ENCODE results near the gene CACNB2. TPM values are rescaled to one million over a fixed set of nuclear protein-coding genes. Genes with fewer than 3 reads are reported as not detected.
"Not testable (repeated sequence)": the region's sequence is repeated elsewhere in the genome, so short reads cannot be mapped to it uniquely, and the experiment has no call there.

Gene CACNB2
- total and polyA plus RNA-seq, 10 of the 15 experiments (the other 5 are each of a cell fraction or from before 2014, with no cell fraction given), result 0.62 to 8.1 (median 1.2) TPM

DNA sequence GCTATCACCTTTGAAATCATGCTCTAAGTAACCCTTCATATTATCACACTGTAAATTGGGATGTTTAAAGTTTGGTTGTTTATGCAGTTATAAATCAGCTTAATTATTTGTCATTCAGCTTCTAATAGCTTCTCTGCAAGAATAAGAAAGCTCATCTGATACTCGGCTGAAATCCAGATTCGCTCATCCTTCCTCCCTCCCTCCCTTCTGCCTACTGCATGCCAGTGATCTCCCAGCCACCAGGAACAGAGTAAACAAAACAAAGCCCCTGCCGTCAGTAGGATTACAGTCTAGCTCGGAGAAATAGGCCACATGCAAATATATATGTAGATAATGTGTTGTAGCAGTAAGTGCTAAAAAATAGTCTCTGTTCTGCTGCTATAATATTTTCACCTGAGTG is 299.4 kb downstream of the CACNB2 start (continued):
- TF ChIP-seq, protein P1, sequence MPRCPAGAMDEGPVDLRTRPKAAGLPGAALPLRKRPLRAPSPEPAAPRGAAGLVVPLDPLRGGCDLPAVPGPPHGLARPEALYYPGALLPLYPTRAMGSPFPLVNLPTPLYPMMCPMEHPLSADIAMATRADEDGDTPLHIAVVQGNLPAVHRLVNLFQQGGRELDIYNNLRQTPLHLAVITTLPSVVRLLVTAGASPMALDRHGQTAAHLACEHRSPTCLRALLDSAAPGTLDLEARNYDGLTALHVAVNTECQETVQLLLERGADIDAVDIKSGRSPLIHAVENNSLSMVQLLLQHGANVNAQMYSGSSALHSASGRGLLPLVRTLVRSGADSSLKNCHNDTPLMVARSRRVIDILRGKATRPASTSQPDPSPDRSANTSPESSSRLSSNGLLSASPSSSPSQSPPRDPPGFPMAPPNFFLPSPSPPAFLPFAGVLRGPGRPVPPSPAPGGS (IDR thresholded peaks at IDR 0.05; ENCODE audit: borderline replicate concordance, insufficient read depth, low read depth, low read length, poor library complexity, severe bottlenecking), result no peak
- TF ChIP-seq ZSCAN29 (IDR thresholded peaks at IDR 0.05), result no peak

DNA sequence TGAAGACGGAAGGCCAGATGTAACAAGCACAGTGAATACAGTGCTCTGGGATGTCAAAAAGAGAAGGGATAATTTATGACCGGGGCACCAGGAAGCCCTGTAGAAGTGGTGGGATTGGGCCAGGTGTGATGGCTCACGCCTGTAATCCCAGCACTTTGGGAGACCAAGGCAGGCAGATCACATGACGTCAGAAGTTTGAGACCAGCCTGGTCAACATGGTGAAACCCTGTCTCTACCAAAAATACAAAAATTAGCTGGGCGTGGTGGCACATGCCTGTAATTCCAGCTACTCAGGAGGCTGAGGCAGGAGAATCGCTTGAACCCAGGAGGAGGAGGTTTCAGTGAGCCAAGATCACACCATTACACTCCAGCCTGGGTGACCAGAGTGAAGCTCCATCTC is 305.4 kb downstream of the CACNB2 start:
- POLR2A ChIA-PET, result interaction anchor here (1.2 to 2.1 kb wide), 3 partner anchors 11 to 44 kb away, joined by 5 to 8 read pairs (median 5); no protein-coding TSS in a partner anchor
- ATAC-seq, result not testable (repeated sequence)

More for the DNA sequence above, 305.4 kb downstream of the CACNB2 start:
- ChIA-PET SMC1A (ENCODE audit: uncharacterized antibody, unreplicated experiment) (interaction anchor here (0.8 to 5.1 kb wide), 10 partner anchors 10 to 48 kb away, joined by 3 to 65 read pairs (median 4); no protein-coding TSS in a partner anchor), RAD21 (ENCODE audit: unreplicated experiment) (interaction anchor here (0.9 to 1.2 kb wide), 2 partner anchors 56 to 132 kb away, joined by 3 to 4 read pairs; no protein-coding TSS in a partner anchor), CTCF (interaction anchor here (0.8 to 1.2 kb wide), 2 partner anchors 11 to 20 kb away, joined by 3 to 4 read pairs; no protein-coding TSS in a partner anchor)
- H3K27ac ChIP-seq (ENCODE audit: control insufficient read depth, insufficient read depth); H2AFZ ChIP-seq (ENCODE audit: control insufficient read depth, low read depth, low read length); H3K36me3 ChIP-seq (ENCODE audit: control insufficient read depth in 2 of 2, insufficient read depth in 2 of 2, low read length in 1 of 2); BruUV-seq (replicated peaks); H4K20me1 ChIP-seq (ENCODE audit: control insufficient read depth, insufficient read depth); H3K4me2 ChIP-seq (ENCODE audit: control insufficient read depth, insufficient read depth); in situ Hi-C loops (cut with MboI); H3K9me3 ChIP-seq (replicated peaks; ENCODE audit: control insufficient read depth, insufficient read depth, low read length); DNase-seq (ENCODE audit: low read depth, low spot score); H3K4me3 ChIP-seq; H3K27me3 ChIP-seq (replicated peaks in 1 of 2; ENCODE audit: control insufficient read depth in 2 of 2, insufficient read depth in 2 of 2, low read length in 1 of 2); H3K4me1 ChIP-seq (ENCODE audit: control insufficient read depth, insufficient read depth, low read length); FAIRE-seq; H3K9ac ChIP-seq (ENCODE audit: control insufficient read depth, insufficient read depth, low read length); H3K79me2 ChIP-seq (ENCODE audit: control insufficient read depth, insufficient read depth, low read length): not testable (repeated sequence)
- WGBS (ENCODE audit: insufficient coverage, insufficient replicate concordance, low lambda C conversion rate, missing lambda C conversion rate), result 34% methylated on average over 6 of the region's 6 CpGs
- intact Hi-C loops (cut with micrococcal nuclease; ENCODE audit: unreplicated experiment), result loop anchor here (2.0 kb wide), 1 partner anchor 13 kb away; no protein-coding TSS in a partner anchor

Data from GM12878 (cell line).